GM19452 (cell line): ENCODE results near the gene C1orf87.

Source experiments
- ATAC-seq: cut with Tn5 transposase; IDR thresholded peaks from one replicate; pipeline ENCODE4 v1.9.1; 2021; ENCODE audit not compliant: unreplicated experiment

C1orf87 gene

DNA sequence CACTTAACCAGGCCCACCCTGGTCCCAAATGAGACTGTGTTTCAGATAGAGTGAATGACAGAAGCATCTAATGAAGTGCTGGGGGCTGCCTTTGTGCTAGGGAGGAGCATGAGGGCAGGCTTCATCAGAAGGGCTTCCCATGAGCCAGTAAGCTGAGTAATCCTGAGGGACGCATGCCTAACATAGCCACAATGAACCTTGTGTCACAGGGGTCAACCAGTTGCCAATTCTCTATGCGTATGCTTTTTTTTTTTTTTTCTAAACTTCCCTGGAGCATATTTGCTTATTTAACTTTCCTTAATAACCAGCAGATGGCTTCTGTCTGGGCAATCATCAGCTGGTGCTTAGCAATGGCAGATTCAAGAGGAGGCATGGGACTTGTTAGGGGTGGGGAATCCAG is 121.5 kb downstream of the C1orf87 start:
- no peak for ATAC-seq

GRCh38 chr1:59949648-59950047 is 123.9 kb downstream of the C1orf87 start:
- no peak for ATAC-seq

DNA sequence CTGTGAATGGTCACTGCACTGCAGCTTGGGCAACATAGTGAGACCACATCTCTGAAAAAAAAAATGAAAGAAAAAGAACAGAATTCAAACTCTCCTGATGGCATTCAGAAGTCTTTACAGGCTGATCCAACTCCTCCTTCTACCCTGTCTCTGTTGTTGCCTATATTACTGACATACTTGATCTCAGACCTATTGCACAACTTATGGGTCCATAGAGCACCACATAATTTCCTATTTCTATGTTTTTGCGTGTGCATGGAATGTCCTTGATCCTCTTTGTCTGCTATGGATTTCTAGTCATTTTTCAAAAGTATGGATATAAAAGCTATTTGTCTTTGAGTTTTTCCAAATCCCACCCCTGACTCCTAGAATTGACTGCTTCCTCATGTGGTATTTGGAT is 124.6 kb downstream of the C1orf87 start:
- ATAC-seq, result no peak

- ATAC-seq, result peak; percentile 94
Measured at GRCh38 chr1:59947047-59947938, 126.3 kb downstream of the C1orf87 start.

- ATAC-seq, result no peak
Measured at GRCh38 chr1:59945790-59946189, 127.8 kb downstream of the C1orf87 start.
